ENCODE results near the gene TRAPPC2L. TPM values are rescaled to one million over a fixed set of nuclear protein-coding genes. Genes with fewer than 3 reads are reported as not detected.

TRAPPC2L gene
- total and polyA plus RNA-seq, 2 donors from 2014 or later: 48.3 to 155 TPM

DNA sequence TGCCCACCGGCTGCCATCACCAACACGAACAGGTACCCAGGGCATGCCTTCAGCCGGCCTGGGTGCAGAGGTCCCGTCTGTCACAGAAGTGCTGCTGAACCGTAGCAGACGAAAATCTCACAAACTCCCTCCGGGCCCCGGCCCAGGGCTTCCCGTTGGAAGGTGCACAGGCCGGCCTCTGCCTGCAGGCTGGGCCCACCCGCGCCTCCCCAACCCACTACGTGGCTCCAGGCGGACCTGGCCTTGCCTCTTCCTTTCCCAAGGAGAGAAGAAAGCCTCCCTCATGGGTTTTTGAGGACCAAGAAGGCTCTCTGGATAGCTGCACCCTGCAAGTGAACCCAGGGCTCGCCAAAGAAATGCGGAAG lies 55.0 kb downstream of the TRAPPC2L start:
- TF ChIP-seq, protein P1, sequence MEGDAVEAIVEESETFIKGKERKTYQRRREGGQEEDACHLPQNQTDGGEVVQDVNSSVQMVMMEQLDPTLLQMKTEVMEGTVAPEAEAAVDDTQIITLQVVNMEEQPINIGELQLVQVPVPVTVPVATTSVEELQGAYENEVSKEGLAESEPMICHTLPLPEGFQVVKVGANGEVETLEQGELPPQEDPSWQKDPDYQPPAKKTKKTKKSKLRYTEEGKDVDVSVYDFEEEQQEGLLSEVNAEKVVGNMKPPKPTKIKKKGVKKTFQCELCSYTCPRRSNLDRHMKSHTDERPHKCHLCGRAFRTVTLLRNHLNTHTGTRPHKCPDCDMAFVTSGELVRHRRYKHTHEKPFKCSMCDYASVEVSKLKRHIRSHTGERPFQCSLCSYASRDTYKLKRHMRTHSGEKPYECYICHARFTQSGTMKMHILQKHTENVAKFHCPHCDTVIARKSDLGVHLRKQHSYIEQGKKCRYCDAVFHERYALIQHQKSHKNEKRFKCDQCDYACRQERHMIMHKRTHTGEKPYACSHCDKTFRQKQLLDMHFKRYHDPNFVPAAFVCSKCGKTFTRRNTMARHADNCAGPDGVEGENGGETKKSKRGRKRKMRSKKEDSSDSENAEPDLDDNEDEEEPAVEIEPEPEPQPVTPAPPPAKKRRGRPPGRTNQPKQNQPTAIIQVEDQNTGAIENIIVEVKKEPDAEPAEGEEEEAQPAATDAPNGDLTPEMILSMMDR (IDR thresholded peaks at IDR 0.05; ENCODE audit: borderline replicate concordance, extremely low read depth, insufficient read depth): no peak
- H3K36me3 ChIP-seq (ENCODE audit: control insufficient read depth in 2 of 3, insufficient read depth in 3 of 3, low read length in 3 of 3): no peaks in the 10 kb centered on the region
- no peaks in the 10 kb centered on the region for H3K4me1 ChIP-seq (ENCODE audit: control insufficient read depth in 2 of 3, insufficient read depth in 2 of 3, low read depth in 1 of 3, low read length in 3 of 3)
- FAIRE-seq (no peak), DNase-seq (no peak)
- no peaks in the 10 kb centered on the region for H3K27me3 ChIP-seq (ENCODE audit: control insufficient read depth, insufficient read depth, low read length)
- no peak overlapping the region for H3K9ac ChIP-seq (ENCODE audit: low read length in 3 of 3)
- H3K9me3 ChIP-seq (ENCODE audit: control insufficient read depth in 2 of 3, insufficient read depth in 1 of 3, low read length in 3 of 3): no peaks in the 10 kb centered on the region
- no peak overlapping the region for H3K27ac ChIP-seq (ENCODE audit: low read depth in 2 of 2, low read length in 2 of 2)
- no peak overlapping the region for H3K4me3 ChIP-seq (ENCODE audit: low read length in 3 of 3)
- intact Hi-C loops (cut with DNase I): no loop called here

Other genes with a start within 250 kb of the TRAPPC2L start
- not detected for gene IL17C, start 218.6 kb upstream of the TRAPPC2L start, total RNA-seq
- gene IL17C, start 218.6 kb upstream of the TRAPPC2L start, polyA plus RNA-seq (ENCODE audit: insufficient read depth, low read depth, low replicate concordance): not detected
- 395 TPM for gene CYBA, start 206.1 kb upstream of the TRAPPC2L start, total RNA-seq
- gene CYBA, start 206.1 kb upstream of the TRAPPC2L start, polyA plus RNA-seq (ENCODE audit: insufficient read depth, low read depth, low replicate concordance): 263 TPM
- gene MVD, start 194.0 kb upstream of the TRAPPC2L start, total RNA-seq: 35.4 TPM
- gene MVD, start 194.0 kb upstream of the TRAPPC2L start, polyA plus RNA-seq (ENCODE audit: insufficient read depth, low read depth, low replicate concordance): 48.9 TPM
- 2.3 TPM for gene SNAI3, start 170.6 kb upstream of the TRAPPC2L start, total RNA-seq
- gene SNAI3, start 170.6 kb upstream of the TRAPPC2L start, polyA plus RNA-seq (ENCODE audit: insufficient read depth, low read depth, low replicate concordance): 0.75 TPM
- gene RNF166, start 150.7 kb upstream of the TRAPPC2L start, total RNA-seq: 31.4 TPM
- 16.3 TPM for gene RNF166, start 150.7 kb upstream of the TRAPPC2L start, polyA plus RNA-seq (ENCODE audit: insufficient read depth, low read depth, low replicate concordance)
- 18.8 TPM for gene CTU2, start 150.6 kb upstream of the TRAPPC2L start, total RNA-seq
- 11.1 TPM for gene CTU2, start 150.6 kb upstream of the TRAPPC2L start, polyA plus RNA-seq (ENCODE audit: insufficient read depth, low read depth, low replicate concordance)
- gene PIEZO1, start 71.9 kb upstream of the TRAPPC2L start, total RNA-seq: 124 TPM
- 103 TPM for gene PIEZO1, start 71.9 kb upstream of the TRAPPC2L start, polyA plus RNA-seq (ENCODE audit: insufficient read depth, low read depth, low replicate concordance)
- gene CDT1, start 53.3 kb upstream of the TRAPPC2L start, total RNA-seq: 1.5 TPM
- 0.56 TPM for gene CDT1, start 53.3 kb upstream of the TRAPPC2L start, polyA plus RNA-seq (ENCODE audit: insufficient read depth, low read depth, low replicate concordance)
- gene APRT, start 45.2 kb upstream of the TRAPPC2L start, total RNA-seq: 105 TPM
- 204 TPM for gene APRT, start 45.2 kb upstream of the TRAPPC2L start, polyA plus RNA-seq (ENCODE audit: insufficient read depth, low read depth, low replicate concordance)
- gene GALNS, start 180 bp upstream of the TRAPPC2L start, total RNA-seq: 37.2 TPM
- gene GALNS, start 180 bp upstream of the TRAPPC2L start, polyA plus RNA-seq (ENCODE audit: insufficient read depth, low read depth, low replicate concordance): 15.8 TPM
- not detected for gene PABPN1L, start 9.5 kb downstream of the TRAPPC2L start, total RNA-seq
- gene PABPN1L, start 9.5 kb downstream of the TRAPPC2L start, polyA plus RNA-seq (ENCODE audit: insufficient read depth, low read depth, low replicate concordance): not detected
- gene CBFA2T3, start 120.1 kb downstream of the TRAPPC2L start, total RNA-seq: 8.0 TPM
- gene CBFA2T3, start 120.1 kb downstream of the TRAPPC2L start, polyA plus RNA-seq (ENCODE audit: insufficient read depth, low read depth, low replicate concordance): 0.75 TPM
- 33.2 TPM for gene ACSF3, start 236.7 kb downstream of the TRAPPC2L start, total RNA-seq
- 39.0 TPM for gene ACSF3, start 236.7 kb downstream of the TRAPPC2L start, polyA plus RNA-seq (ENCODE audit: insufficient read depth, low read depth, low replicate concordance)